ENCODE results near the gene DNAAF1.
"Not testable (repeated sequence)": the region's sequence is repeated elsewhere in the genome, so short reads cannot be mapped to it uniquely, and the experiment has no call there.

Gene DNAAF1

GRCh38 chr16:84184775-84185174 is 39.7 kb downstream of the DNAAF1 start:
- no peak for DNase-seq

GRCh38 chr16:84186685-84187437 is 41.8 kb downstream of the DNAAF1 start, which contains the start of gene TAF1C:
Gene TAF1C, minus strand, starts transcription at chr16:84187057. Its CDS starts 2,069 bp downstream, at chr16:84184988.
- peak; percentile 77 to 96 (median 84) for DNase-seq

GRCh38 chr16:84190731-84191388 is 45.8 kb downstream of the DNAAF1 start, which contains the start of gene ADAD2:
Gene ADAD2, plus strand, starts transcription at chr16:84191157. Its CDS starts 74 bp downstream, at chr16:84191231.
- DNase-seq: no peak

GRCh38 chr16:84191466-84191865 is 46.4 kb downstream of the DNAAF1 start:
- DNase-seq: no peak

GRCh38 chr16:84193480-84193879 is 48.4 kb downstream of the DNAAF1 start:
- DNase-seq: no peak

- DNase-seq: no peak
Observed at GRCh38 chr16:84194018-84194417, 48.9 kb downstream of the DNAAF1 start.

- DNase-seq: peak in 2 of 5 donors; percentile 11 to 44
Observed at GRCh38 chr16:84194470-84195200, 49.5 kb downstream of the DNAAF1 start.

GRCh38 chr16:84195201-84196093 is 50.3 kb downstream of the DNAAF1 start:
- no peak for DNase-seq

- DNase-seq: no peak
Observed at GRCh38 chr16:84196101-84196500, 51.0 kb downstream of the DNAAF1 start.

GRCh38 chr16:84196727-84197394 is 51.8 kb downstream of the DNAAF1 start:
- DNase-seq: no peak

- no peak for DNase-seq
Observed at GRCh38 chr16:84197466-84198128, 52.5 kb downstream of the DNAAF1 start.

GRCh38 chr16:84198401-84198800 is 53.3 kb downstream of the DNAAF1 start:
- no peak for DNase-seq

- DNase-seq: no peak
Observed at GRCh38 chr16:84199097-84199496, 54.0 kb downstream of the DNAAF1 start.

GRCh38 chr16:84199861-84200260 is 54.8 kb downstream of the DNAAF1 start:
- DNase-seq: no peak

- DNase-seq: not testable (repeated sequence)
Observed at GRCh38 chr16:84204551-84204950, 59.4 kb downstream of the DNAAF1 start.

- DNase-seq: not testable (repeated sequence)
Observed at GRCh38 chr16:84205123-84205522, 60.0 kb downstream of the DNAAF1 start.

GRCh38 chr16:84205976-84206691 is 61.0 kb downstream of the DNAAF1 start:
- no peak for DNase-seq

- DNase-seq: no peak
Observed at GRCh38 chr16:84207251-84207650, 62.1 kb downstream of the DNAAF1 start.

- no peak for DNase-seq
Observed at GRCh38 chr16:84207879-84208278, 62.8 kb downstream of the DNAAF1 start.

GRCh38 chr16:84209989-84210388 is 64.9 kb downstream of the DNAAF1 start:
- no peak for DNase-seq

Data from T-helper 1 cell (primary cell).